Activated naive CD4-positive, alpha-beta T cell treated with Interleukin-2 at 50 U/mL for 16 hours (primary cell): ENCODE measurements around the gene CAPN11.

Experiments used
- DNase-seq: peaks from one replicate; pipeline ENCODE4 v3.0.0-alpha.2; 2020

Gene CAPN11

GRCh38 chr6:44158770-44159228 lies at the start of gene CAPN11:
Gene CAPN11 (plus strand): TSS chr6:44158820. CDS start chr6:44158849, 29 bp downstream.
- DNase-seq = no peak

- no peak for DNase-seq
These were observed 49.4 kb upstream of the CAPN11 start for GRCh38 chr6:44109212-44109611.

- no peak for DNase-seq
These were observed 48.5 kb upstream of the CAPN11 start for GRCh38 chr6:44110005-44110676.

- DNase-seq = no peak
These were observed 47.7 kb upstream of the CAPN11 start for GRCh38 chr6:44110966-44111365.

GRCh38 chr6:44111434-44112417 lies 46.9 kb upstream of the CAPN11 start:
- no peak for DNase-seq

GRCh38 chr6:44113414-44113813 lies 45.2 kb upstream of the CAPN11 start:
- DNase-seq = no peak

GRCh38 chr6:44115866-44116265 lies 42.8 kb upstream of the CAPN11 start:
- DNase-seq = no peak

- no peak for DNase-seq
These were observed 41.8 kb upstream of the CAPN11 start for GRCh38 chr6:44116641-44117382.

GRCh38 chr6:44117397-44118128 lies 41.1 kb upstream of the CAPN11 start:
- no peak for DNase-seq

GRCh38 chr6:44119704-44120262 lies 38.8 kb upstream of the CAPN11 start:
- DNase-seq = no peak

- no peak for DNase-seq
These were observed 37.8 kb upstream of the CAPN11 start for GRCh38 chr6:44120692-44121443.

- DNase-seq = no peak
These were observed 35.8 kb upstream of the CAPN11 start for GRCh38 chr6:44122801-44123200.

GRCh38 chr6:44123544-44123943 lies 35.1 kb upstream of the CAPN11 start:
- DNase-seq = no peak

GRCh38 chr6:44126320-44127149 lies 32.1 kb upstream of the CAPN11 start:
- peak; percentile 89 for DNase-seq

- peak; percentile 91 for DNase-seq
These were observed 31.2 kb upstream of the CAPN11 start, which contains the start of the genes MRPL14 and TMEM63B for GRCh38 chr6:44127186-44128019. Gene MRPL14 (minus strand): TSS chr6:44127452. CDS start chr6:44116611, 10,841 bp downstream. Gene TMEM63B (plus strand): TSS chr6:44127554. CDS start chr6:44134585, 7,031 bp downstream.

GRCh38 chr6:44128020-44128917 lies 30.4 kb upstream of the CAPN11 start:
- peak; percentile 18 for DNase-seq

- no peak for DNase-seq
These were observed 28.7 kb upstream of the CAPN11 start for GRCh38 chr6:44129841-44130322.

GRCh38 chr6:44131892-44132291 lies 26.7 kb upstream of the CAPN11 start:
- no peak for DNase-seq
